Adrenal gland (tissue), 12 donors: ENCODE data around the gene PCSK1. TPM values are rescaled to one million over a fixed set of nuclear protein-coding genes. Genes with fewer than 3 reads are reported as not detected.
A peak's percentile ranks its signal among the peaks of the same experiment; 100 is the strongest.

ENCODE experiments used
- DNase-seq, 7 donors: peaks; one replicate each; pipeline ENCODE4 v3.0.0-alpha.2; 2019 to 2020
- H3K27ac ChIP-seq, 5 donors: fragments of 200-600 bp; sonication (generic) in 4 of 5; 1 replicate in 3 of 5; 2 replicates in 2 of 5; pipeline versions ENCODE4 v1.5.1 to v1.8.0; 2016 to 2020; ENCODE audit warnings: mild to moderate bottlenecking in 1 of 5
- H3K27me3 ChIP-seq: fragments of 200-600 bp; 2 replicates; pipeline ENCODE4 v1.8.0; 2021
- H3K36me3 ChIP-seq, 2 donors: fragments of 200-600 bp; replicated peaks in 1 of 2; 1 replicate in 1 of 2; 2 replicates in 1 of 2; pipeline versions ENCODE4 v1.5.1 to v1.8.0; 2018 to 2022
- H3K4me1 ChIP-seq, 2 donors: fragments of 200-600 bp; replicated peaks in 1 of 2; 1 replicate in 1 of 2; 2 replicates in 1 of 2; pipeline versions ENCODE4 v1.5.1 to v1.8.0; 2018 to 2021
- H3K4me3 ChIP-seq, 4 donors: fragments of 200-600 bp; sonication (generic) in 3 of 4; one replicate each; pipeline ENCODE4 v1.5.1; 2016 to 2018
- H3K9me3 ChIP-seq, 3 donors: fragments of 200-600 bp; sonication (generic) in 1 of 3; replicated peaks in 1 of 3; 1 replicate in 2 of 3; 2 replicates in 1 of 3; pipeline versions ENCODE4 v1.5.1 to v1.8.0; 2016 to 2021
- POLR2A ChIP-seq, 2 donors: fragments of 450-650 bp; IDR thresholded peaks; one replicate each; pipeline ENCODE4 v1.6.1; 2017; ENCODE audit warnings: antibody characterized with exemption in 2 of 2, mild to moderate bottlenecking in 2 of 2, moderate library complexity in 1 of 2
- WGBS, 4 donors: extraction: QIAGEN DNeasy Blood & Tissue Kit in 2 of 4; methylation state at CpG; one replicate each; pipeline versions ENCODE4 v1.1.5 to v1.1.7; 2013 to 2017; 5-methylcytosine and 5-hydroxymethylcytosine counted together
- intact Hi-C, 2 donors: fragments of 100-400 bp; cut with DNase I; formaldehyde crosslinking; loops; one replicate each; pipeline versions ENCODE4 v1.14.1 to v1.15.0; 2022 to 2023
- polyA plus RNA-seq, 3 donors: library from polyadenylated mRNA; stranded (reverse); fragments of 200-250 nt in 2 of 3; fragments of 350-450 nt in 1 of 3; fragmentation: Illumina TruSeq in 1 of 3; extraction: RNeasy Lipid Tissue Mini Kit (QIAGEN cat#74804) in 1 of 3; gene quantifications; one replicate each; pipeline ENCODE4 v1.2.3, GENCODE V29; 2013 to 2014
- total RNA-seq, 9 donors: library from RNA; depleted of rRNA in 4 of 9; stranded (reverse); fragments of >200 nt in 4 of 9; fragments of 120-200 nt in 1 of 9; fragmentation: NEBNext Ultra II Directional in 1 of 9; extraction: Animal tissue kit (Norgen Biotek cat#: 25700) in 1 of 9; gene quantifications; one replicate each; pipeline versions ENCODE4 v1.1.0 to v1.2.4, GENCODE V29; 2013 to 2023
- TF ChIP-seq, protein P1 (sequence below), 6 experiments: fragments of 450-650 bp in 4 of 6; fragments of 200-600 bp in 2 of 6; sonication (generic) in 1 of 6; IDR thresholded peaks; 1 replicate in 5 of 6; 2 replicates in 1 of 6; pipeline versions ENCODE4 v1.5.1 to v1.8.0; 2016 to 2021; ENCODE audit warnings: antibody characterized with exemption in 6 of 6, mild to moderate bottlenecking in 2 of 6, moderate library complexity in 1 of 6
- donor health status: healthy with polysubstance abuse.
- donor health status: Bipolar disorder and iron deficiency.
- donor health status: DM: yes; HTN: yes; CAD: no.
- donor health status: DM: no; HTN: no; CAD: no.
- donor health status: DM: no; HTN: no; CAD: no.
- donor health status: DM: yes; HTN: yes; CAD: no.

The PCSK1 gene
- total and polyA plus RNA-seq, 12 donors: 0.39 to 8.4 (median 1.5) TPM

DNA sequence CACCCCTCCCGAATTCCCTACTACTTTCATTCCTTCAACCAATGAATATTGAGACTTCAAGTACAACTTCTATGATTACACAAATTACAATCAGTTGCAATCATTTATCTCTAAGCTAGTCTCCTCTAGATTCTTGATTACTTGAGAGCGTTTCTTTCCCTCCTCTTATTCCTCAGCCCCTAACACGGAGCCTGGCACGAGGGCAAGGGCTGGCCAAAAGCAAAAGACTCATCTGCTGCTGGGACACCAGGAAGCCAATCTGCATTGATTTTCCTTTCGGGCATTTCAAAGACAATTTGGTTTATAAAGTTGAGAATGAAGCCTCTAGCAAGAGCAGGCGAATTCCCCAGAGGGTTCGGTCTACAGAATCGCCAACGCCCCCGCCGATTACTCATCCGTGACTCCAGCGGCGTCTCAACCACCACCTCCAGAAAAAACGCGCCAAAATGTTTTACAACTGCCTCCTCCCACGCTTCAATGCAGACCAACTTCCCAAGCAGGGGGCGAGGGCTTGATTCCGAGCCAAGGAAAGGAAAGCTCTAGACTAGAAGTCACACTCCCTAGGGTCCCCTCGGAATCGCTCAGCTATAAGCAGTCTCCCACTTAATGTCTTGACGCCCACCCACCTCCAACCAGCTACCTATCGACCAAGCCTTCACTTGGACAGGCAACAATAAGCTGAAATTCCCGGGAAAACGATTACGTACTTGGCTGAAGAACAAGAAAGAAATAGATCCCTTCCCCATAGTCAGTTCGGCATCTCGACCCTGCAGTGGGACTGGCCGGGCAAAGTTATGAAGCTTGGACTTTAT lies 1.5 kb downstream of the PCSK1 start:
- Histone ChIP-seq H3K36me3 (no peaks in the 10 kb centered on the region), H3K4me1 (peaks cover 0 to 6% of the 10 kb centered on the region in 2 donors), H3K27ac (no peak overlapping the region), H3K27me3 (peaks cover 36% of the 10 kb centered on the region), H3K4me3 (no peak overlapping the region), H3K9me3 (no peaks in the 10 kb centered on the region)
- intact Hi-C loops: no loop called here
- 1 to 4% (median 3%) methylated on average over 18 to 29 of the region's 29 CpGs for WGBS, 4 donors
- peak in 2 of 7 donors; percentile 4 to 10 for DNase-seq
- TF ChIP-seq POLR2A (IDR thresholded peaks at IDR 0.05): no peak
- TF ChIP-seq, protein P1, sequence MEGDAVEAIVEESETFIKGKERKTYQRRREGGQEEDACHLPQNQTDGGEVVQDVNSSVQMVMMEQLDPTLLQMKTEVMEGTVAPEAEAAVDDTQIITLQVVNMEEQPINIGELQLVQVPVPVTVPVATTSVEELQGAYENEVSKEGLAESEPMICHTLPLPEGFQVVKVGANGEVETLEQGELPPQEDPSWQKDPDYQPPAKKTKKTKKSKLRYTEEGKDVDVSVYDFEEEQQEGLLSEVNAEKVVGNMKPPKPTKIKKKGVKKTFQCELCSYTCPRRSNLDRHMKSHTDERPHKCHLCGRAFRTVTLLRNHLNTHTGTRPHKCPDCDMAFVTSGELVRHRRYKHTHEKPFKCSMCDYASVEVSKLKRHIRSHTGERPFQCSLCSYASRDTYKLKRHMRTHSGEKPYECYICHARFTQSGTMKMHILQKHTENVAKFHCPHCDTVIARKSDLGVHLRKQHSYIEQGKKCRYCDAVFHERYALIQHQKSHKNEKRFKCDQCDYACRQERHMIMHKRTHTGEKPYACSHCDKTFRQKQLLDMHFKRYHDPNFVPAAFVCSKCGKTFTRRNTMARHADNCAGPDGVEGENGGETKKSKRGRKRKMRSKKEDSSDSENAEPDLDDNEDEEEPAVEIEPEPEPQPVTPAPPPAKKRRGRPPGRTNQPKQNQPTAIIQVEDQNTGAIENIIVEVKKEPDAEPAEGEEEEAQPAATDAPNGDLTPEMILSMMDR (IDR thresholded peaks at IDR 0.05): no peak

DNA sequence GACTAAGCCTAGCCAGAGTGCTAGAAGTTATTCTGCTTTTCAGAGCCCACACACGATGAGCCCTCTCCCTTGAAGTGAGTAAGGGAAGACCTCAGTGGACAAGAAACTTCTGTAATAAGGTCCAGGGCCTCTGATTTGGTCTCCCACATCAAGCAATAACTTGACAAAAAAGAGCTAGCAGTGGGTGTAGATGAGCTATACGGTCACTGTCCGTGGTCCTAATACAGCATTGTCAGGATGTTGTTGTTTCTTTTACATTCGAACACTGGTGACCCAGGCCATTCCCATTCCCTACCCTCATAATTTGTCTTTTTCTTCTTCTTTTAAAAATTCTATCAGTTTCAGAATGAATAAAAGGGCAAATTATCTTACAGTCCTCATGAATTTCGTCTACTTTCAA lies 5.2 kb downstream of the PCSK1 start:
- Histone ChIP-seq H3K27ac (no peak overlapping the region), H3K9me3 (no peaks in the 10 kb centered on the region), H3K4me1 (no peaks in the 10 kb centered on the region), H3K4me3 (no peak overlapping the region), H3K36me3 (no peaks in the 10 kb centered on the region), H3K27me3 (peaks cover 27% of the 10 kb centered on the region)
- no peak for DNase-seq
- TF ChIP-seq, protein P1 (IDR thresholded peaks at IDR 0.05): no peak
- no peak for TF ChIP-seq POLR2A (IDR thresholded peaks at IDR 0.05)
- 36 to 39% (median 37%) methylated on average over 5 of the region's 5 CpGs for WGBS, 4 donors
- intact Hi-C loops: no loop called here

DNA sequence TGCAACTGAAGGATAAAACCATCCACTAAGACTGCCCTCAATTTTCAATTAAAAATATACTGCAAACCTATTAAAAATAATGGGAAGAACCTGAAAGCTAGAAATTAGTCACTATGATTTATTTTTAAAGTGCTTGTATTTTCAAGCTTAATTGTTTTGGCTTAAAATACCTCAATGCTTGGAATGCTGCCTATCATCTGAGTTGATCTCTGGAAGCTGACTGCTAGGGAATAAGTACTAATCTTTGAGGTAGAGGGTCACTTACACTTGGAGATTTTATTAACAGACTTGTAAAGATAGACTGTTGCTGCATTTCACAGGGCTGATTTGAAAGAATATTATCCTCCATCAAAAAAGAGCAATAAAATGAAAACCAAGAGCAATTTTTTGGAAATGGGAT lies 6.2 kb downstream of the PCSK1 start:
- Histone ChIP-seq H3K9me3 (no peaks in the 10 kb centered on the region), H3K4me1 (no peaks in the 10 kb centered on the region), H3K36me3 (no peaks in the 10 kb centered on the region), H3K4me3 (no peak overlapping the region), H3K27me3 (peaks cover 17% of the 10 kb centered on the region), H3K27ac (no peak overlapping the region)
- DNase-seq: no peak
- TF ChIP-seq, protein P1 (IDR thresholded peaks at IDR 0.05): no peak
- TF ChIP-seq POLR2A (IDR thresholded peaks at IDR 0.05): no peak
- intact Hi-C loops: no loop called here

DNA sequence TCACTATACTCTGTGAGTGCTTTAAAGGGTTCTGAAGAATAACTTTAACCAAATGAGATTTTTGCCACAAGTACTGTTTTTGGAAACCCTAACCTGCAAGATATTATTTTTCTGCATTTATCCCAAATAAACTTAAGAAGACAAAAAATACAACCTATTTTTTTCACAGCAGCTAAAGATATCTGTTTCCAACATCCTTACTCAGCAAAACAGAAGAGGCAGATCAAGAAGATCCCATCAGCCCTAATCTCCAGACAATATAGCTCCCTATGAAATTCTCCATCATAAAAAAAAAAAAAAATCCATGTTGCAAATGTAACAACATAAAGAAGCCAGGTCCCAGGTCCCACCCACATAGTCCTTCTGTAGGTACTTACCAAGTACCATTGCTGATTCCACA lies 7.6 kb downstream of the PCSK1 start:
- intact Hi-C loops: no loop called here
- DNase-seq: no peak
- Histone ChIP-seq H3K27me3 (peaks cover 6% of the 10 kb centered on the region), H3K4me1 (no peaks in the 10 kb centered on the region), H3K4me3 (no peak overlapping the region), H3K9me3 (no peaks in the 10 kb centered on the region), H3K27ac (no peak overlapping the region), H3K36me3 (no peaks in the 10 kb centered on the region)
- no peak for TF ChIP-seq POLR2A (IDR thresholded peaks at IDR 0.05)
- TF ChIP-seq, protein P1 (IDR thresholded peaks at IDR 0.05): no peak
